Measurements from ENCODE around the gene POLK.
"Not testable (repeated sequence)": the region's sequence is repeated elsewhere in the genome, so short reads cannot be mapped to it uniquely, and the experiment has no call there.

The POLK gene

DNA sequence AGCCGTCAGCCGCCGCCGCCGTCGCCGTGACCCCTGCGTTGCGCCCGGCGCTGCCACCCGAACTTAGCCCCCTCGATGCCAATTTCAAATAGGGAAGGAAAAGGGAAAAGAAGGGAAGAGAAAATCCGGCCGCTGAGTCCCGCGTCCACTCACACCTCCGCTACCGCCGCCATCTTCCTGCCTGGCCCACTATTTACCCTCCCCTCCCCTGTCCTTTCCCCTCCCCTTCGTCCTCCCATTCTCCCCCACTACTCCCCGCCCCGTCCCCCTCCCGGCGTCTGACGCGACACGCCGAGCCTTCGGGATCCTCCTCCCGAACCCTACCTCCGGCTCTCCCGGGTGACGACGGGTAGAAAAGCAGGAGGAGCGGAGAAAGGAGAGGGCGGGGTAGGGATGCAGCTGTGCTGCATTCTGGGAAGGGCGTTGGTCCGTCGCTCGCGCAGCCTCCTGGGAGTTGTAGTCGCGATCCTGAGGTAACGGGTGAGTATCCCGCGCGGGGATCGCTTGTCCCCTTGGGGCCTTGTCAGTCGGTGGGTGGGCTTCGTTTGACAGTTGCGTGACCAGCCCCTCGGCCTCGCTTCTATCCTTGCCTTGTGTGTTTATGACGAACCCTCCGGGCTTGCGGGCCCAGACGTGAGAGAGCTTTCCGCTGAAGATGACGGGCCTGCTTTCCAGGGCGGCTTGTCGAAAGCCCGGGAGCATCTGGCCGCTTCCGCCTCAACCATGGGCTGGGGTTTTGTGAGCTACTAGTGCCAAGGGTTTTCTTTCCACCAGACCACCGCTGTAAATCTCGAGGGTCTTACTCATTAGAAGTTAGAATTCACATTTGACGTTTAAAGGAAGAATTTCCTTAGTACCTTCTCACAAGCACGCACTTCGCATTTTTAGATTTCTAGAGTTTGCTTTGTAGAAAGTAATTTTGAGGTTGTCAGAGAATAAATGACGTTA is at the start of gene POLK, which contains the start of gene CERT1:
TSS of gene POLK (plus strand) at position 457 of the 948 bp plus-strand sequence.
TSS of gene CERT1 (minus strand) at position 195 of the 948 bp plus-strand sequence. CDS start 422 bp downstream, outside the sequence.
- DNase-seq = peak; percentile 99

GRCh38 chr5:75463726-75464125 is 48.0 kb upstream of the POLK start:
- DNase-seq = no peak

DNA sequence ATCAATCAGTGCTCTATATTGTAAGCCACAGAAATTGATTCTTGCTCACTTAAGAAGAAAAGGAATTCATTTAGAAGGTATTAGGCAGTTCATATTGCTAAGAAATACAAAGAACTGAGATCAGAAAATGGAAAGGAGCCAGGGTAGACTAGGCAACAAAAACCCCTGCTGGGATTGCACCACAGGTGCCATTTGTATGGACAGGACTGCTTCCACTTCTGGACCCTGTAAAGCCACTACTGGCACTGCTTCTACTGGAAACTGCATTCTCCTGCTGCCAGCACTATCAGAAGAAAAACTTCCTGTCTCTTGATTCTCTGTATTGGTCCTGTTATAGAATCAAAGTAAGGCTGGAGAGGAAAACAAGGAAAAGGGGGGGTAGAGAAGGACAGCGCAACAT is 46.2 kb upstream of the POLK start:
- DNase-seq = no peak

DNA sequence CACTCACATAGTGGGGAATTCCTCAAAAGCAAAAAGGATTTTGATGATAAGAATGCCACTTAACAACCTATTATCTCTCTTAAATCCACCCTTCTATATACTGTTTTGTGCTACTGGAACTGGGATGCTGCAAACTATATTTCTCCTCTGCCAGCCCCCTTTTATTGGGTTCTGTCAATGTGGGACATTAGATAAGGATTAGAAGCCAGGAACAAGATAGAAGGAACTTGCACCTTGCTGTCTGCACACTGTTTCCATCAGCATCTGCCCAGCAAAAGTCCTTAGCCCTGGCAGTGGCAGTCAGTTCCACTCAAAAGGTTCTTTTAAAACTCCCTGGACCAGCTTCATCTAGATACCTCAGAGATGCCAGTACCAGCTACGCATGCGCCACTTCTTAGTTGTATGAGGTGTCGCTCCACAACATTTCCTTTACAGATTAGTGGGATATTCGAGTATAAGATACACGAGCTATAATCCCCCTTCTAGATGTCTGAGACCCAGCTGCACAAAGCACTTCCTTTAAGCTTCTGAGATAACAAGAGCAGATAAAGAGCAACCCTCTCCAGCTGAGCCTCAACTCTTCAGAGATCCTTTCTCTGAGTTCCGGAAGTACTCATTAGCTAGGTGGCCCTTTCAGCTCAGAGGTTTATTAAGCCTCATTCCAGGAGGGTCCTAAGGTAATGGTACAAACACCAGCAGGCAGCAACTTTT is 45.5 kb upstream of the POLK start:
- no peak for DNase-seq

DNA sequence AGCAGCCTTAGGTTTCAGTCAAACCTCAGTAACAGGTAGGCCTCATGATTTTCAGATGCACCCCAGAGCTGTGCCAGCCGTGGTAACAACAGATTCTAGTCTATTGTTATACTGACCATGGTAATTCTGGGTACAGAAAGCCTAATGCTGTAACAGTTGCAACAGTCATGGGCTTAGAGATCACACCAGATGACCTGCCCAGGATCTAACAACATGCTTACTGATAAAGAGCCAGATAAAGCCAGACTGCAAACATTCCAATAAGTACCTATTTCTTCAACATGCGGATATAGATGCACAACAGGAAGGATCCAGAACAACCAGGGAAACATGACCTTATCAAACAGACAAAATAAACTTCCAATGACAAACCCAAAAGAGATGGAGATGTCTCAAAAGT is 43.1 kb upstream of the POLK start:
- no peak for DNase-seq

- DNase-seq = no peak
Observed at GRCh38 chr5:75469017-75469416, 42.7 kb upstream of the POLK start.

GRCh38 chr5:75471193-75471592 is 40.5 kb upstream of the POLK start:
- no peak for DNase-seq

DNA sequence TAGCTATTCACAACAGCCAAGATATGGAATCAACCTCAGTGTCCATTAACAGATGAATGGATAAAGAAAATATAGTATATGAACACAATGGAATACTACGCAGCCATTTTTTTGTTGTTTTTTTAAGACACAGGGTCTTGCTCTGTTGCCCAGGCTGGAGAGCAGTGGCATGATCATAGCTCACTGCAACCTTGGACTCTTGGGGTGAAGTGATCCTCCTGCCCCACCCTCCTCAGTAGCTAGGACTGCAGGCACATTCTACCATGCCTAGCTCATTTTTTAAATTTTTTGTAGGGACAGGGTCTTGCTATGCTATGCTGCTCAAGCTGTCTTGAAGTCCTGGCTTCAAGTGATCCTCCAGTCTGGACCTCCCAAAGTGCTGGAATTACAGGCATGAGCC is 38.7 kb upstream of the POLK start:
- DNase-seq = no peak

DNA sequence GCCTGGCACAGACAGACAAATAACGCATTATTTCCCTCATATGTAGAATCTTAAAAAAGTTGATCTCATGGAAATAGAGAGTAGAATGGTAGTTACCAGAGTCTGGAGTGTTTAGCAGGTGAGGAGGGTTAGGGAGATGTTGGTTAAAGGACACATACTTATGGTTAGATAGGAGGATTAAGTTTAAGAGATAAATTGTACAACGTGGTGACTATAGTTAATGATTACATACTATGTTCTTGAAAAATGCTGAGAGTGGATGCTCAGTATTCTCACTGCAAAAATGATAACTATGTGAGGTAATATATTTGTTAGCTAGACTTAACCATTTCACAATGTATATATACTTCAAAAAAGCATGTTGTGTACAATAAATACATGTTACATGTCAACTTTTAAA is 38.2 kb upstream of the POLK start:
- no peak for DNase-seq

DNA sequence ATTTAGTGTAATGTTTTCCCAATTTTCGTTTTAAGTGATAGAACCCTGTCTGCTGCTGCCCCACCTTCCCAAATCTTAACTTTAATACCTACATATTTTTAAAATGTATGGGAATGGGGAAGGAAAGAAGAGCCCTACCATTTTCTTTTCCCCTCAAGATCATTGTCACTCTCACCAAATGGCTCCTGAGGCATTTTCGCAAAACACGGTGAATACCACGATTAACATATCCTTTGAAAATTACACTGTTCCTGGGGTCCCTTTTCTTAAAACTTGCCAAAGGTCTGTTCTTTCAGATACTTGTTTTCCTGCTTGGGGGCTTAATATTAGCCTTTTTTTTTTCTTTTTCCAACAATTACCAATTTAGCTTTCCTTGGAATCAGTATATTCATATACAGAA is 36.3 kb upstream of the POLK start:
- DNase-seq = no peak

GRCh38 chr5:75481024-75481423 is 30.7 kb upstream of the POLK start:
- no peak for DNase-seq

DNA sequence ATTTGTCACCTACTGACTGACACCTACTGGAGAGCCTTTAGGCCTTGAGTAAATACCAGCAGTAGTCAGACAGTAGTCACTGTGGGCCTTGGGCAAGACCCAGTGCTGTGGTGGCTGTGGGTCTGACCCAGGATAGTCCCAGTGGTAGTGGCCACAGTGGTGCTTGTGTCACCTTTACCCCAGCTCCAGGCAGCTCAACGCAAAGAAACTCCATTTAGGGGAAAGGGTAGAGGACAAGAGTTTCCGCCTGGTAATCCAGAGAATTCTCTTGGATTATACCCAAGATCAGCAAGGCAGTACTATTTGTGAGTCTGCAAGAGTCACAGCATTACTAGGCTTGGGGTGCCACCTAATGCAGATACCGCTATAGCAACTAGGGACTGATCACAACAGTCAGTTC is 29.2 kb upstream of the POLK start:
- no peak for DNase-seq

DNA sequence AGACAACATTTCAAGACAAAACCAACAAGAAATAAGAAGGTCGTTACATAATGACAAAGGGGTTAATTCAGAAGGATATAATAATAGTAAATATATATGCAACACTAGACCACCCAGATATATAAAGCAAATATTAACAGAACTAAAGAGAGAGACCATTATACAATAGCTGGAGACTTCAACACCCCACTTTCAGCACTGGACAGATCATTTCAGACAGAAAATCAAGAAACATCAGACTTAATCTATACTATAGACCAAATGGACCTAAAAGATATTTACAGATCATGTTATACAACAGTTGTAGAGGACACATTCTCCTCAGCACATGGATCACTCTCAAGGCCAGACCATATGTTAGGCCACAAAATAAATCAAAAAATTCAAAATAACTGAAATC is 27.1 kb upstream of the POLK start:
- no peak for DNase-seq

DNA sequence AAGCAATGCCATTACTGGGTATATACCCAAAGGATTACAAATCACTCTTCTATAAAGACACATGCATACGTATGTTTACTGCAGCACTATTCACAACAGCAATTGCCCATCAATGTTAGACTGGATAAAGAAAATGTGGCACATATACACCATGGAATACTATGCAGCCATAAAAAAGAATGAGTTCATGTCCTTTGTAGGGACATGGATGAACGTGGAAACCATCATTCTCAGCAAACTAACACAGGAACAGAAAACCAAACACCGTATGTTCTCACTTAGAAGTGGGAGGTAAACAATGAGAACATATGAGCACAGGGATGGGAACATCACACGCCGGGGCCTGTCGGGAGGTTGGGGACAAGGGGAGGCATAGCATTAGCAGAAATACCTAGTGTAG is 21.8 kb upstream of the POLK start:
- not testable (repeated sequence) for DNase-seq

- no peak for DNase-seq
Observed at GRCh38 chr5:75491621-75492020, 20.1 kb upstream of the POLK start.

DNA sequence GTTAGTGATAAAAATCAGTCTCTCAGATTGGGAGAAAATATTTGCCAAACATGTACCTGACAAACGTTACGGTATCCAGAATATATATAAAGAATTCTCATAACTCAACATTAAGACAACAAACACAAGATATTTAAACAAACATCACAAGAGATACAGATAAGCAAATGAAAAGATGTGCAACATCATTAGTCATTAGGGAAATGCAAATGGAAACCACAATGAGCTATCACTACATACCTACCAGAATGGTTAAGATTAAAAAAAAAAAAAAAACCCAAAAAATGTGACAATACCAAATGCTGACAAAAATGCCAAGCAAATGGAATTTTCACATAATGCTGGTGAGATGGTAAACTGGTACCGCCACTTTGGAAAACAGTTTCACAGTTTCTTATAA is 15.7 kb upstream of the POLK start:
- no peak for DNase-seq

- no peak for DNase-seq
Observed at GRCh38 chr5:75498208-75498777, 13.4 kb upstream of the POLK start.

GRCh38 chr5:75498875-75499274 is 12.8 kb upstream of the POLK start:
- DNase-seq = not testable (repeated sequence)

GRCh38 chr5:75505112-75505511 is 6.6 kb upstream of the POLK start:
- not testable (repeated sequence) for DNase-seq

DNA sequence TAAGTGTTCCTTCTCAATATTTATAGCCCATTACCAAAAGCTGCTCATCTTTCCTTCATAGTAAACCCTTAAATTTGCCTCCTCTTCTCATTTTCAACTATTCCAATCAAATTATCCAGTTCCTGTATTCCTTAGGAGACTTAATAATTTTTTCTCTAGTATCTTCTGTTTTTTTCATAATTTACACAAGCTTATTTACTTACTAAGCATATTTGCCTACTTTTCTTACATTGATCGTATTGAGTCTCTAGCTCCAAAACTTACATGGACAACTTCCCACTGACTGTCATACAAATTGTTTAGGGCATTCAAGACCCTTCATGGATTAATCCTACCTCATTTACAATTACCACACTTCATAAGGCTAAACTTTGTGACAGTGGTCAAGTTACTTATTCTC is 3.9 kb upstream of the POLK start:
- DNase-seq = no peak

DNA sequence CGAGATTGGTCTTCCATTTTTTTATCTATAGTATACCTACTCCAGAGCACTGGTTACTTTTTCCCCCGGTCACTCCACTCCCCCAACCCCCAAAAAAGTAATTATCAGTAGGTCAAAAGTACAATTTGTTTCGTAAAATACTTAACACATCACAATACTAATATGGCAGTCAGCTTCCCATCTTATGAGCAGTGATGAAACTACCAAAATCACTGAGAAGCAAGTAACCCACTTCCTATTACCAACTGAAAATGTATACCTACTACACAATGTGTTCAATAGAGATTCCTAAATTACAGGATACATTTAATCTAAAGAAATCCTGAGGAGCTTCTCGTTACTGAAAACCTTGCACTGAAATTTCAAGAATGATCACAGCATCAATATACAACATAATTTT is 2.1 kb upstream of the POLK start:
- DNase-seq = peak; percentile 79

DNA sequence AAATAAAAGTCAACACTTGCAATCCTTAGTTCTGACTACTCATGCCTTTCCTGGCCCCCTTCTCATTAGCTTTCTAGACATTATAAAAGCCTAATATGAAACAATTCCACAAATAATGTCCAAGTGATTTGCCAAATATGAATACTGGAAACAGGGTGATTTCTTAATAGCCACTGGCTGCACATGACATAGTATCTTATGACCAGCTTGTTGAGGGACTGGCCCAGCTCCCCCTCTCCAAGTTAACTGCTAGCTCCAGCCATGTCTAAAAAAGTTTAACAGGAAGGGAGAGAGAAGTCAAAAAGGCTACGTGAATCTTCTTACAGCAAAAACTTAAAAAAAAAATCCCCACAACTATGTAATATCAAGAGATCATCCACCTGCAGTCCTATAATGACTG is 1.7 kb upstream of the POLK start:
- DNase-seq = peak; percentile 87

GRCh38 chr5:75510417-75510835 is 1.3 kb upstream of the POLK start:
- peak; percentile 43 for DNase-seq
